GM18867 (cell line): Measurements from ENCODE around the gene THOC7.

Experiments used
- ATAC-seq: cut with Tn5 transposase; IDR thresholded peaks from one replicate; pipeline ENCODE4 v1.9.1; 2021; ENCODE audit warnings: mild to moderate bottlenecking, moderate library complexity; ENCODE audit not compliant: unreplicated experiment

Gene THOC7

GRCh38 chr3:63863150-63864007 lies at the start of gene THOC7, which contains the start of gene ATXN7:
Gene THOC7 (minus strand): TSS chr3:63863805. CDS start chr3:63863790, 15 bp downstream.
Gene ATXN7 (plus strand): TSS chr3:63863867. CDS start chr3:63912599, 48,732 bp downstream.
- ATAC-seq, result peak; percentile 80

GRCh38 chr3:63912768-63913588 lies 49.4 kb upstream of the THOC7 start:
- peak; percentile 22 for ATAC-seq

DNA sequence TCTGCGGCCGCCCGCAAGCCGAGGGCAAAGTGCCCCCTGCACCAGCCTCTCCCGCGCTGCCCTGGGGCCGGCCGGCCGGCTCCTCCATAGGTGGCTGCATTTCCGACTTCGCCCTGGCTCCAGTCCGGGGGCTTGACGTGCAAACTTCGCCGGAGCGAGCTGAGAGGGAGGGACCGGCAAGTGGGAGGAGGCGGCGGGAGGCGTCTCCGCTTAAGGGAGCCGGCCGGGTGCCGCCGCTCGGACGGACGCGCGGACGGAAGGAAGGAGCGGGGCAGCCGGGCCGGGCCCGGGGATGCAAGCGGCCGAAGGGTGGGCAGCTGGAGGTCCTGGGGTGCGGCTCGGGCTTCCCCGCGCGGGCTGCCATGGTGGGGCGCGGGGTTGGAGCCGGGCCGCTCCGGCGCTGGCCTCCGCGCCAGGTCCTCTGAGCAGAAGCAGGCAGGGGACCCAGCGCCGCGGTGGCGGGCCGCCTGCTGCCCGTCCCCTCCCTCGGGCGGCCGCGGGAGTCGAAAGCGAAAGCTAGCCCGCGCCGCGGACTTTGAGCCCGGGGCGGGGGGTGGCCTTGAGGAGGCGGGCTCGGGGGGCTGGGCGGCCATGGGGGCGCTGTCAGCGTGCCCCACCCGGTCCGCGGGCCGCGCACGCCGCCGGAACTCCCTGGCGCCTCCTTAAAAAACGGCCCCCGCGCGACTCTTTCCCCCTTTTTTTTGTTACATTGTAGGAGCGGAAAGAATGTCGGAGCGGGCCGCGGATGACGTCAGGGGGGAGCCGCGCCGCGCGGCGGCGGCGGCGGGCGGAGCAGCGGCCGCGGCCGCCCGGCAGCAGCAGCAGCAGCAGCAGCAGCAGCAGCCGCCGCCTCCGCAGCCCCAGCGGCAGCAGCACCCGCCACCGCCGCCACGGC lies 48.5 kb upstream of the THOC7 start, which contains the start of gene SCAANT1:
SCAANT1 (minus strand) TSS at position 511 of the 895 bp plus-strand sequence.
- ATAC-seq, result peak; percentile 78

- no peak for ATAC-seq
Measured at GRCh38 chr3:63911509-63911872, 47.9 kb upstream of the THOC7 start.

GRCh38 chr3:63910891-63911290 lies 47.3 kb upstream of the THOC7 start:
- ATAC-seq, result no peak

DNA sequence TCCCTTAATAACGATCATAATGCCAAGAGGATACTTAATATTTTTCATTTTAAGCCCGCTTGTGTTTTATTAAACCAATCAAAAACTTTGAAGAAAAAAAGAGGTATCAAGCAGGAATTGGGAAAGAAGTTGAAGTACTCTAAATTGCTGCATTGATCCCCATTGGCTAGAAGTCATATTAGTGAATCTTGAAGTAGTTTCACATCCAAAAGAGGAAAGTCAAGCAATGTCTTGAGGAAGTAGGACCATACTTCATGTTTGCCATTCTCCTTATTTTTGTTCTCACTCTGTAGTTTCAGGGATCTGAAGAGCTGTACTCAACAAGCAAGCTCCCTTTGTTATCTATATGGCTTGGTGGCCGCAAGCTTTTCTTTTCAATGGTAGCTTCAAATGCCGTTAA lies 46.4 kb upstream of the THOC7 start:
- no peak for ATAC-seq

GRCh38 chr3:63909431-63909830 lies 45.8 kb upstream of the THOC7 start:
- ATAC-seq, result no peak

- no peak for ATAC-seq
Measured at GRCh38 chr3:63908776-63909175, 45.2 kb upstream of the THOC7 start.

DNA sequence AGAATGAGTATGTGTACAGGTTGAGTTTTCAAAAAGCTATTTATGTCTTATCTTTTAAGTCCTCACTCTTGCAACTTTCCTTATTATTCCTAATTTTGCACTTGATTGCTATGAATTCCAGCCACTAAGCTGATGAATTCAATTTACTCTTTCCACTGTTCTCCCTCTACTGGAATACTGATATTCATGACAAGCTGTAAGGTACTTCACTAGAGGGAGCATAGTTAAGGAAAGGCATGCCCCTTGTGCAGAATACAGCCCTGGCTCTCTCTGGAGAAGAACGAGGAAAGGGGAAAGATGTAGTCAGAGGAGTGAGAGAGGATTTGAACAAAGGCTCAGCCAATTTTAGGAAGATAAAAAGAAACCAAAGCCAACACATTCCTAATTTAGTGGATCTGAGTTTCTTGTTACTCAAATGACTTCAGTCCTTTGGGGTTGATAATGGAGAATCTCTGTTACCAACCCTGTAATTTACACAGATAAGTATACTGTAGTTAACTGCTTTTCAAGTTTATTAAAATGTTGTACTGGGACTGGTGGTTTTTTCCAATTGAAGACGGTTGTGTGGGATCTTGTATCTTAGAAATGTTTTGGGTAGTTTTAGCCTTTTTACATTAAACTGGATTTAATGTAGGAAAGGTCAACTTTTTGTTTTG lies 44.6 kb upstream of the THOC7 start:
- no peak for ATAC-seq

GRCh38 chr3:63905731-63906620 lies 42.4 kb upstream of the THOC7 start:
- no peak for ATAC-seq

DNA sequence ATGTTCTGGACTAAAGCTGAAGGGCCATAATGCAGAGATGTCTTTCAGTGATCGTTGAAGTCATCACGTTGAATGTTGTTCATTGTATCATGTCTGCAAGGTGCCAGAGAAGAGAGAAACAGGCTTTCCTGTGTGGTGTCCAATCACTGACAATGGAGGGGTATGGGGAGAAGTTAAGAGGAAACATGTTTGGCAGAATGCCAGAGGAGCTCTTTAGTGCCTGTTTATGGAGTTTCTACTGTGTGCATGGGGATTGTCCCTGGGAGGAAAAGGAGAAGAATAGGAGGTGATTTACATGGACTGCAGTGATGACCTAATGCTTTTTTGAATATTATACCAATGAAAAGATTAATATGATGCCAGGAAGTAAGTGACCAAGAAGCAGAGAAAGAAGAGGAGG lies 36.9 kb upstream of the THOC7 start:
- ATAC-seq, result no peak

GRCh38 chr3:63900010-63900409 lies 36.4 kb upstream of the THOC7 start:
- no peak for ATAC-seq

- peak; percentile 82 for ATAC-seq
Measured at GRCh38 chr3:63896332-63897030, 32.9 kb upstream of the THOC7 start.

GRCh38 chr3:63895422-63896189 lies 32.0 kb upstream of the THOC7 start:
- no peak for ATAC-seq

- ATAC-seq, result no peak
Measured at GRCh38 chr3:63892773-63893352, 29.3 kb upstream of the THOC7 start.

DNA sequence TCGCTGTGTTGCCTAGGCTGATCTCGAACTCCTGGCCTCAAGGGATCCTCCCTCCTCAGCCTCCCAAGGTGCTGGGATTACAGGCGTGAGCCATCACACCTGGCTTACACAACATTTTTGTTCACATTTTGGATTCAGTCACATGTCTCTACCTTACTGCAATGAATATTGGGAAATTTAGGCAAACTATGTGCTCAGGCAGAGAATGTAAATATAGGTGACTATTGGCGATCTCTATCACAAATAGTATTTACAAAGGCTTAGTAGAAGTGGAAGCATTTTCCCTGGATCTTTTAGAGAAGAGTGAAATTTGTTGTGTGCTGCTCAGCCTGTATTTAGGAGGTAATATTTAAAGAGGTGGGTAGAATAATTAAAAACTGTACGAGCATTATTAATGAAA lies 27.9 kb upstream of the THOC7 start:
- no peak for ATAC-seq

DNA sequence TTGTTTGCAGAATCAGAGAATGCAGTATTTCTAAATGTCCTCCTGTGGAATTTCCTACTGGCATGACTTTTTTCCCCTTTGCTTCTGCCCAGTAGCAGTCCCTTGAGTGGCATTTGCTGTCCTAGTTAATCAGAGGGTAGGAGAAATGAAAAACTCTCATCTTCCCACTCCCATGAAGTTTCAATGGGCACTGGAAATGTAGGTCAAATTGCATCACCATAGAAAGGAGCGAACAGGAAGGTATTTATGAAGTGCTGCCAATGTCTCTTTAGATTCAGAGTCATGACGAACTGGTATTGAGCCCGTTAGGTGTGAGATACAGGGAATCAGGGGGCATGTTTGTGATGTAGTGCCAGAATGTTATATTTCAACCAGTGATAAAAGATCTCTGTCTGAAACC lies 23.3 kb upstream of the THOC7 start:
- no peak for ATAC-seq

- ATAC-seq, result no peak
Measured at GRCh38 chr3:63880653-63881052, 17.0 kb upstream of the THOC7 start.
